Measurements from ENCODE around the gene PPP2R2D.
"Not testable (repeated sequence)": the region's sequence is repeated elsewhere in the genome, so short reads cannot be mapped to it uniquely, and the experiment has no call there.

The PPP2R2D gene

GRCh38 chr10:131981429-131982184, 80.8 kb downstream of the PPP2R2D start, which contains the start of gene BNIP3:
TSS of gene BNIP3 (minus strand) at chr10:131981923. CDS start at chr10:131981806, 117 bp downstream.
- Histone ChIP-seq H3K23ac (ENCODE audit: low read length) (peak within 1 kb of the TSS; percentile 75), H3K79me2 (ENCODE audit: control insufficient read depth, insufficient read depth, low read length) (no peaks in the 10 kb centered on the region), H3K18ac (ENCODE audit: low read length) (peak within 1 kb of the TSS; percentile 51), H3K4me2 (ENCODE audit: low read length) (peak within 1 kb of the TSS; percentile 74), H2BK120ac (ENCODE audit: low read depth, low read length) (no peak within 1 kb of the TSS), H3K56ac (ENCODE audit: low read length) (peak within 1 kb of the TSS; percentile 93), H4K5ac (ENCODE audit: low read length) (no peak within 1 kb of the TSS), H3K4ac (ENCODE audit: low read depth, low read length) (peak within 1 kb of the TSS; percentile 18), H4K8ac (ENCODE audit: low read depth, low read length) (peak within 1 kb of the TSS; percentile 98), H3K36me3 (ENCODE audit: control insufficient read depth, insufficient read depth, low read length) (no peaks in the 10 kb centered on the region), H2BK5ac (ENCODE audit: low read length) (no peak within 1 kb of the TSS), H2BK15ac (replicated peaks; ENCODE audit: low read depth) (no peak within 1 kb of the TSS), H3K4me1 (ENCODE audit: control insufficient read depth, low read depth, low read length) (peaks cover 9% of the 10 kb centered on the region), H3K27me3 (ENCODE audit: insufficient read depth, low read length, poor library complexity) (peaks cover 18% of the 10 kb centered on the region), H3K4me3 (ENCODE audit: low read length) (peak within 1 kb of the TSS; percentile 75), H2AK5ac (ENCODE audit: low read length) (no peak within 1 kb of the TSS), H3K79me1 (ENCODE audit: low read length) (no peaks in the 10 kb centered on the region), H3K9ac (ENCODE audit: low read length) (peak within 1 kb of the TSS; percentile 87), H3K27ac (ENCODE audit: low read depth, low read length) (no peak within 1 kb of the TSS)
- WGBS (ENCODE audit: extremely low coverage, insufficient coverage, low lambda C conversion rate) = no CpG with 5 or more reads among the region's 100 CpGs
- peak; percentile 93 for DNase-seq

GRCh38 chr10:131982185-131982756, 81.5 kb downstream of the PPP2R2D start:
- H3K23ac ChIP-seq (ENCODE audit: low read length) = no peak overlapping the region
- H3K36me3 ChIP-seq (ENCODE audit: control insufficient read depth, insufficient read depth, low read length) = no peaks in the 10 kb centered on the region
- peak overlapping the region; percentile 98 for H4K8ac ChIP-seq (ENCODE audit: low read depth, low read length)
- DNase-seq = no peak
- H2AK5ac ChIP-seq (ENCODE audit: low read length) = no peak overlapping the region
- peak overlapping the region; percentile 80 for H3K56ac ChIP-seq (ENCODE audit: low read length)
- H3K79me2 ChIP-seq (ENCODE audit: control insufficient read depth, insufficient read depth, low read length) = no peaks in the 10 kb centered on the region
- no CpG with 5 or more reads among the region's 83 CpGs for WGBS (ENCODE audit: extremely low coverage, insufficient coverage, low lambda C conversion rate)
- H2BK5ac ChIP-seq (ENCODE audit: low read length) = no peak overlapping the region
- H3K4me3 ChIP-seq (ENCODE audit: low read length) = peak overlapping the region; percentile 21
- H3K4me2 ChIP-seq (ENCODE audit: low read length) = peak overlapping the region; percentile 50
- no peak overlapping the region for H4K5ac ChIP-seq (ENCODE audit: low read length)
- peak overlapping the region; percentile 18 for H3K4ac ChIP-seq (ENCODE audit: low read depth, low read length)
- H3K79me1 ChIP-seq (ENCODE audit: low read length) = no peaks in the 10 kb centered on the region
- no peak overlapping the region for H2BK15ac ChIP-seq (replicated peaks; ENCODE audit: low read depth)
- peak overlapping the region; percentile 58 for H3K9ac ChIP-seq (ENCODE audit: low read length)
- peak overlapping the region; percentile 51 for H3K18ac ChIP-seq (ENCODE audit: low read length)
- H3K27ac ChIP-seq (ENCODE audit: low read depth, low read length) = no peak overlapping the region
- H2BK120ac ChIP-seq (ENCODE audit: low read depth, low read length) = no peak overlapping the region
- H3K4me1 ChIP-seq (ENCODE audit: control insufficient read depth, low read depth, low read length) = peaks cover 9% of the 10 kb centered on the region
- H3K27me3 ChIP-seq (ENCODE audit: insufficient read depth, low read length, poor library complexity) = peaks cover 18% of the 10 kb centered on the region

- Histone ChIP-seq H2BK120ac (ENCODE audit: low read depth, low read length) (no peak overlapping the region), H3K4me1 (ENCODE audit: control insufficient read depth, low read depth, low read length) (peaks cover 7% of the 10 kb centered on the region), H4K5ac (ENCODE audit: low read length) (no peak overlapping the region), H3K27ac (ENCODE audit: low read depth, low read length) (no peak overlapping the region), H3K4me3 (ENCODE audit: low read length) (no peak overlapping the region), H3K36me3 (ENCODE audit: control insufficient read depth, insufficient read depth, low read length) (no peaks in the 10 kb centered on the region), H3K56ac (ENCODE audit: low read length) (peak overlapping the region; percentile 80), H3K4me2 (ENCODE audit: low read length) (no peak overlapping the region), H2BK5ac (ENCODE audit: low read length) (no peak overlapping the region), H3K9ac (ENCODE audit: low read length) (peak overlapping the region; percentile 58), H3K18ac (ENCODE audit: low read length) (peak overlapping the region; percentile 51), H3K4ac (ENCODE audit: low read depth, low read length) (no peak overlapping the region), H3K79me1 (ENCODE audit: low read length) (no peaks in the 10 kb centered on the region), H3K27me3 (ENCODE audit: insufficient read depth, low read length, poor library complexity) (peaks cover 18% of the 10 kb centered on the region), H3K23ac (ENCODE audit: low read length) (no peak overlapping the region), H2AK5ac (ENCODE audit: low read length) (no peak overlapping the region), H3K79me2 (ENCODE audit: control insufficient read depth, insufficient read depth, low read length) (no peaks in the 10 kb centered on the region), H4K8ac (ENCODE audit: low read depth, low read length) (no peak overlapping the region), H2BK15ac (replicated peaks; ENCODE audit: low read depth) (no peak overlapping the region)
- no peak for DNase-seq
- no CpG with 5 or more reads among the region's 21 CpGs for WGBS (ENCODE audit: extremely low coverage, insufficient coverage, low lambda C conversion rate)
Observed at GRCh38 chr10:131982796-131983195, 82.0 kb downstream of the PPP2R2D start.

- Histone ChIP-seq H2BK120ac (ENCODE audit: low read depth, low read length) (no peak overlapping the region), H3K4me1 (ENCODE audit: control insufficient read depth, low read depth, low read length) (peaks cover 2% of the 10 kb centered on the region), H2BK5ac (ENCODE audit: low read length) (no peak overlapping the region), H2BK15ac (replicated peaks; ENCODE audit: low read depth) (no peak overlapping the region), H3K79me1 (ENCODE audit: low read length) (no peaks in the 10 kb centered on the region), H3K56ac (ENCODE audit: low read length) (no peak overlapping the region), H3K4me3 (ENCODE audit: low read length) (no peak overlapping the region), H4K5ac (ENCODE audit: low read length) (no peak overlapping the region), H3K4me2 (ENCODE audit: low read length) (no peak overlapping the region), H3K4ac (ENCODE audit: low read depth, low read length) (no peak overlapping the region), H3K36me3 (ENCODE audit: control insufficient read depth, insufficient read depth, low read length) (no peaks in the 10 kb centered on the region), H3K79me2 (ENCODE audit: control insufficient read depth, insufficient read depth, low read length) (no peaks in the 10 kb centered on the region), H3K18ac (ENCODE audit: low read length) (no peak overlapping the region), H3K27me3 (ENCODE audit: insufficient read depth, low read length, poor library complexity) (peaks cover 18% of the 10 kb centered on the region), H2AK5ac (ENCODE audit: low read length) (no peak overlapping the region), H3K27ac (ENCODE audit: low read depth, low read length) (no peak overlapping the region), H3K23ac (ENCODE audit: low read length) (no peak overlapping the region), H3K9ac (ENCODE audit: low read length) (no peak overlapping the region), H4K8ac (ENCODE audit: low read depth, low read length) (no peak overlapping the region)
- no CpG with 5 or more reads among the region's 6 CpGs for WGBS (ENCODE audit: extremely low coverage, insufficient coverage, low lambda C conversion rate)
- DNase-seq = no peak
Observed at GRCh38 chr10:131983780-131984179, 83.0 kb downstream of the PPP2R2D start.

- H4K8ac ChIP-seq (ENCODE audit: low read depth, low read length); H2BK5ac ChIP-seq (ENCODE audit: low read length); H4K5ac ChIP-seq (ENCODE audit: low read length); H3K18ac ChIP-seq (ENCODE audit: low read length); H3K4ac ChIP-seq (ENCODE audit: low read depth, low read length); H3K56ac ChIP-seq (ENCODE audit: low read length); H3K36me3 ChIP-seq (ENCODE audit: control insufficient read depth, insufficient read depth, low read length); H2AK5ac ChIP-seq (ENCODE audit: low read length); DNase-seq; H3K9ac ChIP-seq (ENCODE audit: low read length); H2BK120ac ChIP-seq (ENCODE audit: low read depth, low read length); H3K27ac ChIP-seq (ENCODE audit: low read depth, low read length); H3K4me2 ChIP-seq (ENCODE audit: low read length); H2BK15ac ChIP-seq (replicated peaks; ENCODE audit: low read depth); H3K79me1 ChIP-seq (ENCODE audit: low read length); H3K79me2 ChIP-seq (ENCODE audit: control insufficient read depth, insufficient read depth, low read length); H3K23ac ChIP-seq (ENCODE audit: low read length); H3K4me1 ChIP-seq (ENCODE audit: control insufficient read depth, low read depth, low read length); H3K4me3 ChIP-seq (ENCODE audit: low read length): not testable (repeated sequence)
- WGBS (ENCODE audit: extremely low coverage, insufficient coverage, low lambda C conversion rate) = no CpG with 5 or more reads among the region's 7 CpGs
- peaks cover 13% of the 10 kb centered on the region for H3K27me3 ChIP-seq (ENCODE audit: insufficient read depth, low read length, poor library complexity)
Observed at GRCh38 chr10:131986851-131987250, 86.0 kb downstream of the PPP2R2D start.

All from mesendoderm (in vitro differentiated cells).